Stimulated activated memory B cell treated with anti-CD40 and anti-IgM and Interleukin-4, amounts not matched to agents 10 μg/mL and 1 μg/mL and 100 μg/mL, for 72 hours (primary cell): Measurements from ENCODE around the gene NGEF.
A peak's percentile ranks its signal among the peaks of the same experiment; 100 is the strongest.
"Not testable (repeated sequence)": the region's sequence is repeated elsewhere in the genome, so short reads cannot be mapped to it uniquely, and the experiment has no call there.

Experiments
- ATAC-seq: fragments of 150-1000 bp; cut with Tn5 transposase; 2 replicates; pipeline ENCODE4 v1.10.0; 2021
- H3K27ac Mint-ChIP-seq: one replicate; pipeline ENCODE4 v1.8.0; 2022; ENCODE audit warnings: mild to moderate bottlenecking, mixed read lengths
- H3K27me3 Mint-ChIP-seq: one replicate; pipeline ENCODE4 v1.8.0; 2022; ENCODE audit warnings: mixed read lengths
- H3K36me3 Mint-ChIP-seq: one replicate; pipeline ENCODE4 v1.8.0; 2022; ENCODE audit warnings: mixed read lengths
- H3K4me1 Mint-ChIP-seq: one replicate; pipeline ENCODE4 v1.8.0; 2022; ENCODE audit warnings: mixed read lengths
- H3K4me3 Mint-ChIP-seq: one replicate; pipeline ENCODE4 v1.8.0; 2022; ENCODE audit warnings: mild to moderate bottlenecking, moderate library complexity, mixed read lengths
- H3K9me3 Mint-ChIP-seq: one replicate; pipeline ENCODE4 v1.8.0; 2022; ENCODE audit warnings: mixed read lengths

NGEF gene

GRCh38 chr2:232852676-232853075 is 160.4 kb downstream of the NGEF start:
- Mint-ChIP-seq H3K4me1 (no peaks in the 10 kb centered on the region), H3K27ac (no peak overlapping the region), H3K36me3 (peaks cover 55% of the 10 kb centered on the region), H3K27me3 (no peaks in the 10 kb centered on the region), H3K9me3 (no peaks in the 10 kb centered on the region), H3K4me3 (no peak overlapping the region)
- ATAC-seq: no peak

GRCh38 chr2:232852081-232852480 is 161.0 kb downstream of the NGEF start:
- not testable (repeated sequence) for H3K27ac Mint-ChIP-seq, ATAC-seq, H3K4me1 Mint-ChIP-seq, H3K4me3 Mint-ChIP-seq, H3K9me3 Mint-ChIP-seq, H3K27me3 Mint-ChIP-seq
- peaks cover 53% of the 10 kb centered on the region for H3K36me3 Mint-ChIP-seq

GRCh38 chr2:232850039-232850438 is 163.0 kb downstream of the NGEF start:
- Mint-ChIP-seq H3K4me3 (no peak overlapping the region), H3K4me1 (no peaks in the 10 kb centered on the region), H3K36me3 (peaks cover 52% of the 10 kb centered on the region), H3K27ac (no peak overlapping the region), H3K9me3 (no peaks in the 10 kb centered on the region), H3K27me3 (no peaks in the 10 kb centered on the region)
- no peak for ATAC-seq

GRCh38 chr2:232846055-232846454 is 167.0 kb downstream of the NGEF start:
- Mint-ChIP-seq H3K4me1 (peaks cover 7% of the 10 kb centered on the region), H3K27ac (peak overlapping the region; percentile 60), H3K27me3 (no peaks in the 10 kb centered on the region), H3K36me3 (peaks cover 73% of the 10 kb centered on the region), H3K9me3 (no peaks in the 10 kb centered on the region), H3K4me3 (no peak overlapping the region)
- ATAC-seq: no peak

GRCh38 chr2:232843834-232844233 is 169.2 kb downstream of the NGEF start:
- H3K36me3 Mint-ChIP-seq: peaks cover 79% of the 10 kb centered on the region
- H3K27me3 Mint-ChIP-seq: no peaks in the 10 kb centered on the region

GRCh38 chr2:232842689-232843088 is 170.4 kb downstream of the NGEF start:
- no peak for ATAC-seq
- Mint-ChIP-seq H3K9me3 (no peaks in the 10 kb centered on the region), H3K36me3 (peaks cover 69% of the 10 kb centered on the region), H3K27me3 (no peaks in the 10 kb centered on the region), H3K4me1 (peaks cover 30% of the 10 kb centered on the region), H3K4me3 (no peak overlapping the region), H3K27ac (peak overlapping the region; percentile 72)

More at GRCh38 chr2:232843834-232844233, 169.2 kb downstream of the NGEF start:
- no peaks in the 10 kb centered on the region for H3K9me3 Mint-ChIP-seq
- no peak overlapping the region for H3K27ac Mint-ChIP-seq
- no peak for ATAC-seq
- peaks cover 19% of the 10 kb centered on the region for H3K4me1 Mint-ChIP-seq
- no peak overlapping the region for H3K4me3 Mint-ChIP-seq

GRCh38 chr2:232839411-232840079 is 173.5 kb downstream of the NGEF start:
- Mint-ChIP-seq H3K36me3 (peaks cover 70% of the 10 kb centered on the region), H3K27me3 (no peaks in the 10 kb centered on the region), H3K4me1 (peaks cover 40% of the 10 kb centered on the region), H3K9me3 (no peaks in the 10 kb centered on the region), H3K27ac (peak overlapping the region; percentile 59), H3K4me3 (no peak overlapping the region)
- ATAC-seq: no peak

GRCh38 chr2:232838406-232838874 is 174.6 kb downstream of the NGEF start:
- peaks cover 40% of the 10 kb centered on the region for H3K4me1 Mint-ChIP-seq
- peak; percentile 79 for ATAC-seq
- peak overlapping the region; percentile 40 for H3K4me3 Mint-ChIP-seq
- H3K36me3 Mint-ChIP-seq: peaks cover 69% of the 10 kb centered on the region
- H3K9me3 Mint-ChIP-seq: no peaks in the 10 kb centered on the region
- H3K27me3 Mint-ChIP-seq: no peaks in the 10 kb centered on the region
- peak overlapping the region; percentile 59 for H3K27ac Mint-ChIP-seq

GRCh38 chr2:232836934-232837333 is 176.1 kb downstream of the NGEF start:
- Mint-ChIP-seq H3K4me1 (peaks cover 34% of the 10 kb centered on the region), H3K4me3 (no peak overlapping the region), H3K9me3 (no peaks in the 10 kb centered on the region), H3K27ac (peak overlapping the region; percentile 59), H3K36me3 (peaks cover 68% of the 10 kb centered on the region), H3K27me3 (no peaks in the 10 kb centered on the region)
- ATAC-seq: no peak

- Mint-ChIP-seq H3K4me3 (no peak overlapping the region), H3K9me3 (no peaks in the 10 kb centered on the region), H3K36me3 (peaks cover 72% of the 10 kb centered on the region), H3K27ac (no peak overlapping the region), H3K4me1 (peaks cover 34% of the 10 kb centered on the region), H3K27me3 (no peaks in the 10 kb centered on the region)
- no peak for ATAC-seq
These were observed 177.3 kb downstream of the NGEF start for GRCh38 chr2:232835687-232836208.

- no peak overlapping the region for H3K4me3 Mint-ChIP-seq
- no peaks in the 10 kb centered on the region for H3K9me3 Mint-ChIP-seq
- peaks cover 73% of the 10 kb centered on the region for H3K36me3 Mint-ChIP-seq
- no peaks in the 10 kb centered on the region for H3K27me3 Mint-ChIP-seq
- peaks cover 22% of the 10 kb centered on the region for H3K4me1 Mint-ChIP-seq
- peak overlapping the region; percentile 21 for H3K27ac Mint-ChIP-seq
- ATAC-seq: no peak
These were observed 179.2 kb downstream of the NGEF start for GRCh38 chr2:232833830-232834229.

GRCh38 chr2:232831496-232831895 is 181.6 kb downstream of the NGEF start:
- Mint-ChIP-seq H3K27ac (no peak overlapping the region), H3K36me3 (peaks cover 75% of the 10 kb centered on the region), H3K27me3 (no peaks in the 10 kb centered on the region), H3K9me3 (no peaks in the 10 kb centered on the region), H3K4me3 (no peak overlapping the region), H3K4me1 (no peaks in the 10 kb centered on the region)
- ATAC-seq: no peak

- Mint-ChIP-seq H3K36me3 (peaks cover 79% of the 10 kb centered on the region), H3K4me1 (no peaks in the 10 kb centered on the region), H3K4me3 (no peak overlapping the region), H3K27me3 (no peaks in the 10 kb centered on the region), H3K27ac (no peak overlapping the region), H3K9me3 (no peaks in the 10 kb centered on the region)
- ATAC-seq: no peak
These were observed 183.1 kb downstream of the NGEF start for GRCh38 chr2:232829988-232830387.
